ENCODE results near the gene SH3GLB2.

The SH3GLB2 gene

GRCh38 chr9:129028192-129028966 is at the start of gene SH3GLB2:
Gene SH3GLB2, minus strand, starts transcription at chr9:129028331. Its CDS starts 177 bp downstream, at chr9:129028154.
- peak; percentile 87 to 91 for DNase-seq (ENCODE audit: low read depth in 2 of 2)

GRCh38 chr9:129077236-129077635 is 49.1 kb upstream of the SH3GLB2 start:
- no peak for DNase-seq (ENCODE audit: low read depth in 2 of 2)

DNA sequence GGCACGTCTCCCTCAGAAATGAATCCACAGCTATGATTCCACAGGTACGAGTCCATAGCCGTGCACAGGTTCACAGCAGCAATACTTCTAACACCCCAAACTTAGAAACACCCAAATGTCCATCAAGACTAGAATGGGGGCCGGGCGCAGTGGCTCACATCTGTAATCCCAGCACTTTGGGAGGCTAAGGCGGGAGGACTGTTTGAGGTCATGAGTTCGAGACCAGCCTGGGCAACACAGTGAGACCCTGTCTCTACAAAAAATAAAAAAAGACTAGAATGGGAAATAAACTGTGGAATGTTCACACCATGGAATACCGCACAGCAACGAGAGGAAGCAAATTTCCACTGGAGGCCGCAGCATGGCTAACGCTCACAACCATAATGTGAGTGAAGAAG is 48.5 kb upstream of the SH3GLB2 start:
- DNase-seq (ENCODE audit: low read depth in 2 of 2): no peak

DNA sequence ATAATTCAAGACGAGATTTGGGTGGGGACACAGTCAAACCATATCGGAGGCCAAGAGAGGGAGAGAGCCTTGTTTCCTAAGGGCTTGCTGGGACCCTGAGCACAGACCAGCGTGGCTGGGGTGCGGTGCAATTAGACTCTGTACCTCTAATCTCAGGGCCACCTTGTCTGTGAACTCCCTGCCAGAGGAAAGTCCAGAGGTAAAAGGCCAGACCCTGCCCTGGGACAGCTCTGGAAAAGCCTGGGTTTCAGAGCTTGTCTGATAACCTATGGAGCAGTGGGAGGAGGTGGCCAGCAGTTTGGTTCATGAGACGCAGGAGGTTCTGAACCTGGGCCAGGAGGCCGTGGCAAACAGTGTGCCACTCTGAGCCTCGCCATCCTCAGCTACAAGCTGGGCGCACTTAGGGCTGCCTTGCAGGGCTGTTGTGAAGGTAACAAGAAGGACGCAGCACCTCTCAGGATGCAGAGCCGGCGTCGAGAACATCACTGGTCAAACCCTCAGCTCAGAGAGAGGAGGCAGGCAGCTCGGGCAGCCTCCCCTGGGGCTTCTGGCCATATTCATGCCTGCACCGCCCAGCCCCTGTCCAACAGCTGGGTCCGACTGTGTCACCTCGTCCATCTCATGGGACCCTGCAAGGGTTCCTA is 48.0 kb upstream of the SH3GLB2 start:
- no peak for DNase-seq (ENCODE audit: low read depth in 2 of 2)

DNA sequence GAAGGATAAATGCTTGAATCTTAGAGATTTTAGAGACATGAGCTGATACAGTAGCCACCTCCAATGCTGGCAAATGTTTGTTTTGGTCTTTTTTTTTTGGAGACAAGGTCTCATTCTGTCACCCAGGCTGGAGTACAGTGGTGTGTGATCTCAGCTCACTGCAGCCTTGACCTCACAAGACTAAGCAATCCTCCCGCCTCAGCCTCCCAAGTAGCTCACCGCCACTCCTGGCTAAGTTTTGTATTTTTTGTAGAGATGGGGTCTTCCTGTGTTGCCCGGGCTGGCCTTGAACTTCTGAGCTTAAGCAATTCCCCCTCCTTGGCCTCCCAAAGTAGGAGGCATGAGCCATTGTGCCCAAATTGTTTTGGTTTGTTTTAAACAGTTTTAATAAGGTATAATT is 46.0 kb upstream of the SH3GLB2 start:
- no peak for DNase-seq (ENCODE audit: low read depth in 2 of 2)

- no peak for DNase-seq (ENCODE audit: low read depth in 2 of 2)
Measured at GRCh38 chr9:129073404-129073803, 45.3 kb upstream of the SH3GLB2 start.

DNA sequence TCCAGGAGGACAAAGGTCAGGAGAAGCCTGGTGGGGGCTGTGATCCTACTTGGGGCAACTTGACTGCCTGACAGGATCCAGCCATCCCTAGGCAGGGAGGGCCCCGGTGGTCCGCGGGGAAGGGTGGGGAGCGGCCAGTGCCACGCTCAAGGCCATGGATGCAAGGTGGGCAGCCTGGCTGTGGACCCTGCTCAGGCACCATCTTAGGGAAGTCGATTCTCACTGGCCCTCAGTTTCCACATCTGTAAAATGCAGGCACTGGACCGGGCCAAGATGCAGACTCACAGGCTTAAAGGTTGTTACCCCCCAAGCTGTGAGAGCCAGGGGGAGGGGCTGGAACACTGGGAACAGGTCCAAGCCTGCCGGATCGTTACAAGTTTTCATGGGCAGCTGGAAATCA is 44.0 kb upstream of the SH3GLB2 start:
- DNase-seq (ENCODE audit: low read depth in 2 of 2): no peak

GRCh38 chr9:129071526-129072126 is 43.5 kb upstream of the SH3GLB2 start:
- no peak for DNase-seq (ENCODE audit: low read depth in 2 of 2)

- no peak for DNase-seq (ENCODE audit: low read depth in 2 of 2)
Measured at GRCh38 chr9:129070696-129071525, 42.8 kb upstream of the SH3GLB2 start.

DNA sequence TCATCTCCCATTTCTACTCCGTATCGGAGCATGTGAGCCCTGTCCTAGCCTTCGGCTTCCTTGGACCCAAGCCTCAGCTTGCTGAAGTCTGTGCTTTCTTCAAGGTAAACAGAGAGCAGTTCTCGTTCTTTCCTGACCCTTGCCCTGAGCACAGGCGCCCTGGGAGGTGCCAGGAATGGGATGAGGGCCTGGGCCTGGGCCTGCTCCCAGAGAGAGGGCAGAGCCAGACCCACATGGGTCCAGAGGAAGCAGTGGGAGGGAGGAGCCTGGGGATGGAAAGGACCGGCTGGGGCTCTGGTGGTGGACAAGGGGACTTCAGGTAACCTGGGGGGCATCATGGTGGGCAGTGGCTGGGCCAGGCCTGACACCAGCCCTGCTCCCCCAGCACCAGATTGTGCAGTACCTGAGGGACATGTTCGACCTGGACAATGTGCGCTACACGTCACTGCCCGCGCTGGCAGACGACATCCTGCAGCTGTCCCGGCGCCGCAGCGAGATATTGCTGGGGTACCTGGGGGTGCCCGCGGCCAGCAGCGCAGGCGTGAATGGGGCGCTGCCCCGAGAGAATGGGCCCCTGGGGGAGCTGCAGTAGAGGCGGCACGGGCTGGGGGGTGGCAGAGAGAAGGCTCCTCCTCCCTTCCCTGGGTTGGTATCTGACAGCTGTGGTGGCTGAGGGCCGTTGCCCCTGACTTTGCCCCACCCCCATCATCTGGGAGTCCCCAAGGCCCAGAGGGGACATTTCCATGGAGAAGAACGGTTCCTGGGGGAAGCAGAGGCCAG is 41.9 kb upstream of the SH3GLB2 start:
- no peak for DNase-seq (ENCODE audit: low read depth in 2 of 2)

GRCh38 chr9:129068990-129069861 is 41.1 kb upstream of the SH3GLB2 start:
- peak; percentile 38 to 56 for DNase-seq (ENCODE audit: low read depth in 2 of 2)

GRCh38 chr9:129068110-129068509 is 40.0 kb upstream of the SH3GLB2 start:
- DNase-seq (ENCODE audit: low read depth in 2 of 2): no peak

DNA sequence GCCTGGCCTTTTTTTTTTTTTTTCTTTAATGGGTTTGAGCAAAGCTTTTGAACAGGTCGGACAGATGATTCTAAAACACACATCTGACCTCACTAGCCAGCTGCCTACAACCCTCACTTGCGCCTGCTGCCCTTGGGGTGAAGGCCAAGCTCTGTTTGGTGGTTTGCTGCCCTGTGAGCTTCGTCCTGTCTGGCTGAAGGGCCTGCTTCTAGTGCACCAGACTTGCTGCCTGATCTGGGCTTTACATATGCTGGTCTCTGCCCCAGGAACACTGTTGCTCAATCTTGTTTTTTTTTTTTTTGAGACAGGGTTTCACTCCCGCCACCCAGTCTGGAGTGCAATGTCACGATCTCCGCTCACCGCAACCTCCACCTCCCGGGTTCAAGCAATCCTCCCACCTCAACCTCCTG is 36.4 kb upstream of the SH3GLB2 start:
- DNase-seq (ENCODE audit: low read depth in 2 of 2): no peak

DNA sequence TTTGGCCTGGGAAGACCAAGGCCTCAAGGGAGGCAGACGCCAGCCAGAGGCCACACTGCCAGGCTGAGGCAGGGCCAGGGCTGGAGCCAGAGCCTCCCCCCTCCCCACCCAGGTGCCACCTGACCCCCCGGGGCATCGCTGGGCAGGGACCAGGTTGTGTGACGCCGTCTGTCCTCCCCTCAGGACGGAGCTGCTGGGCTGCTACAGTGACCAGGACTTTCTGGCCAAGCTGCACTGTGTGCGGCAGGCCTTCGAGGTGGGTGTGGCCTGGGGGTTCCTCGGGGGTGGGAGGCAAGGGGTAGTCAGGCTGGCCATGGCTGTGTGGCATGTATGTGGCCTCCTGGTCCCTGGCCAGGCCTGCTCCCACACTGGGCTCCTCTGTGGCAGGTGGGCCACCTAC is 34.9 kb upstream of the SH3GLB2 start:
- no peak for DNase-seq (ENCODE audit: low read depth in 2 of 2)

DNA sequence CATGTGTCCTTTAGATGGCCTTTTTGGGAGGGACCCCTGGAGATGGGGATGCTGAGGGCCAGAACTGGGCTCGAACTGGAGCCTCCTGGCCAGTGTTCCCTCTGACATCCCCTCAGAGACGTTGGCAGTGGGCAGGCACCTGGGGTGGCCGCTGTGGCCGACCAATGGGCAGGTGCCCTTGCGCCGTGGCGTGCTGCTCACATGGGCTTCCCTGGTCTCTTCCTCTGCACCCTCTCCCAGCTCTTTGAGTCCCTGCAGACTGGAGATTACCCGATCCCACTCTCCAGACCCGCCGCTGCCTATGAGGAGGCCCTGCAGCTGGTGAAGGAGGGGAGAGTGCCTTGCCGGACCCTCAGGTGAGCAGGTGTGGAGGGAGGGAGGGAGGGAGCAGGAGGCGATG is 32.9 kb upstream of the SH3GLB2 start:
- no peak for DNase-seq (ENCODE audit: low read depth in 2 of 2)

DNA sequence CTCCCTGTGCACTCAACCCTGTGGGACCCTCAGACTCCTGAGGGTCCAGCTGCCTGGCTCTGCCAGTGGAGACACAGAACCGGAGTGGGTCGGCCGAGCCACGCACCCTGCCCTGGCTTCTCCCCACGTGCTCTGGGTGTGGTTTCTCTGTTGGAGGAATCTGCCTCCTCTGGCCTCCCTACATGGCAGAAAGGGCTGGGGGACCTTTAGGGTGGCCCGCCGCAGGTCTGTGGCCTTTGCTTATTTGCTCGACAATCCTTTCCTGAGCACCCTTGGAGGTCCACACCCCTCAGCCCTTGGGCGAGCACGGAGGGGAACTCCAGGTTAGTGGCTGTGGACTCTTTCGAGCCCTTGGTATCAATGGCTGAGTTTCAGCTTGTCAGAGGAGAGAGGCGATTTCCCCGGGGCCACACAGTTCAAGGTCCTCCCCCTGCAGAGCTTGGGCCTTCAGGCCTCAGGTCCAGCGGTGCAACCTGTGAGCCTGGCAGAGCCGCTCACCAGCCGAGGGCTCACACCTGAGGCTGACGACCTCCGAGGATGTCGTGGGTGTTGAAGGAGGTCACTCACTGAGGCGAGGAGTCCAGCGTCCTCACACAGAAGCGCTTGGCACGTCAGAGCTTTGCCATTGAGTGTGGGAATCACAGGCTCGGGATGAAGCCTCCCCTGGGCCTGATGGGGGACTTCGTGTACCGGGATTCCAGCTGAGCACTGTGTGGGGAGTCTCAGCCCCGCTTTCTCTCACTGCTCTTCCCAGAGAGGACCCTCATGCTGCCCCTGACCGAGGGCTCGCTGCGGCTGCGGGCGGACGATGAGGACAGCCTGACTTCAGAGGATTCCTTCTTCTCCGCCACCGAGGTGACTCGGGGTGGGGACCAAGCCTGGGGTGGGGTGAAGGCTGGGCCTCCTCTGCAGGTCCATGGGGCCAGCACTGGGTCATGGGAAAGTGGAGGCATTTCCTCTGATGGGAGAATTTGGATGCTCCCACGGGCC is 32.0 kb upstream of the SH3GLB2 start:
- no peak for DNase-seq (ENCODE audit: low read depth in 2 of 2)

- no peak for DNase-seq (ENCODE audit: low read depth in 2 of 2)
Measured at GRCh38 chr9:129058965-129059795, 31.0 kb upstream of the SH3GLB2 start.

DNA sequence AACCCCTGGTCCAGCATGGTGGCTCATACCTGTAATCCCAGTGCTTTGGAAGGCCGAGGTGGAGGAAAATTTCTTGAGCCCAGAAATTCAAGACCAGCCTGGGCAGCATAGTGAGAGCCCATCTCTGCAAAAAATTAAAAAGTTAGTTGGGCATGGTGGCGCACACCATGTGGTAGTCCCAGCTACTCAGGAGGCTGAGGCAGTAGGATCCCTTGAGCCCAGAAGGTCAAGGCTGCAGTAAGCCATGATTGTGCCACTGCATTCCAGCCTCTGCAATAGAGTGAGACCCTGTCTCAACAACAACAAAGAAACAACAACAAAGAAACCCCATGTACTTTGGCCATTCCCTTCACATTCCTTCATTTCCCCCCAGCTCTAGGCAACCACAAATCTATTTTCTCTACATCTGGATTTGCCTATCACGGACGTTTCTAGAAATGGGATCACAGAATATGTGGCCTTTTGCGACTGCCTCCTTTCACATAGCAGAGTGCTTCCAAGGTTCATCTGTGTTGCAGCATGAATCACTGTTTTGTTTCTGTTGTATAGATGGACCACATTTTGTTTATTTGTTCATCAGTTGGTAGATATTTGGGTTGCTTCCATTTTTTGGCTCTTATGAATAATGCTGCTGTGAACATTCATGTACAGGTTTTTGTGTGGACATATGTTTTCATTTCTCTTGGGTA is 26.2 kb upstream of the SH3GLB2 start:
- DNase-seq (ENCODE audit: low read depth in 2 of 2): no peak
